Neuronal stem cell (in vitro differentiated cells): Measurements from ENCODE around the gene CIDEB.

Experiments
- DNase-seq: peaks from one replicate; pipeline ENCODE4 v3.0.0-alpha.2; 2013; ENCODE audit warnings: low spot score
- H2AFZ ChIP-seq: one replicate; pipeline ENCODE4 v1.6.1; 2013; ENCODE audit warnings: mild to moderate bottlenecking, low read length, inconsistent platforms
- H2AK5ac ChIP-seq: 2 replicates; pipeline ENCODE4 v1.6.1; 2013; ENCODE audit warnings: low read depth, mild to moderate bottlenecking, inconsistent platforms, low read length, moderate library complexity, mixed read lengths
- H2BK120ac ChIP-seq: 2 replicates; pipeline ENCODE4 v1.6.1; 2013; ENCODE audit warnings: low read depth, mild to moderate bottlenecking, inconsistent platforms, low read length, moderate library complexity, mixed read lengths
- H2BK12ac ChIP-seq: one replicate; pipeline ENCODE4 v1.6.1; 2013; ENCODE audit warnings: low read length, inconsistent platforms
- H2BK15ac ChIP-seq: 2 replicates; pipeline ENCODE4 v1.6.1; 2013; ENCODE audit warnings: mild to moderate bottlenecking, low read length, inconsistent platforms, mixed read lengths
- H2BK5ac ChIP-seq: one replicate; pipeline ENCODE4 v1.6.1; 2013; ENCODE audit warnings: inconsistent platforms, mild to moderate bottlenecking, low read length, moderate library complexity
- H3K14ac ChIP-seq: one replicate; pipeline ENCODE4 v1.6.1; 2013; ENCODE audit warnings: low read length, inconsistent platforms
- H3K18ac ChIP-seq: 2 replicates; pipeline ENCODE4 v1.6.1; 2013; ENCODE audit warnings: low read length, inconsistent platforms
- H3K23ac ChIP-seq: 2 replicates; pipeline ENCODE4 v1.6.1; 2013; ENCODE audit warnings: low read depth, mild to moderate bottlenecking, mixed read lengths, low read length, inconsistent platforms; ENCODE audit not compliant: poor library complexity
- H3K27ac ChIP-seq: replicated peaks from 3 replicates; pipeline ENCODE4 v1.5.1; 2013; ENCODE audit warnings: low read length, inconsistent platforms
- H3K27me3 ChIP-seq, 3 experiments: 2 replicates each; pipeline ENCODE4 v1.6.1; 2013; ENCODE audit warnings: low read length in 3 of 3, mild to moderate bottlenecking in 2 of 3, inconsistent platforms in 1 of 3, low read depth in 1 of 3, mixed read lengths in 1 of 3, moderate library complexity in 1 of 3; ENCODE audit not compliant: control insufficient read depth in 3 of 3, insufficient read depth in 3 of 3
- H3K36me3 ChIP-seq, 2 donors: replicated peaks in 1 of 2; 2 replicates each; pipeline ENCODE4 v1.6.1; 2013; ENCODE audit warnings: low read length in 2 of 2; ENCODE audit not compliant: control insufficient read depth in 2 of 2, insufficient read depth in 2 of 2
- H3K4ac ChIP-seq: 2 replicates; pipeline ENCODE4 v1.6.1; 2013; ENCODE audit warnings: inconsistent platforms, mild to moderate bottlenecking, low read length, moderate library complexity
- H3K4me1 ChIP-seq, 2 donors: 1 replicate in 1 of 2; 2 replicates in 1 of 2; pipeline ENCODE4 v1.6.1; 2013; ENCODE audit warnings: low read length in 2 of 2, low read depth in 1 of 2; ENCODE audit not compliant: control insufficient read depth in 2 of 2, insufficient read depth in 1 of 2
- H3K4me2 ChIP-seq: one replicate; pipeline ENCODE4 v1.6.1; 2013; ENCODE audit warnings: mild to moderate bottlenecking, low read length, inconsistent platforms; ENCODE audit not compliant: insufficient read depth, poor library complexity, severe bottlenecking
- H3K4me3 ChIP-seq, 2 donors: 2 replicates each; pipeline ENCODE4 v1.5.1; 2013; ENCODE audit warnings: low read length in 2 of 2, mild to moderate bottlenecking in 2 of 2, inconsistent platforms in 1 of 2, moderate library complexity in 1 of 2
- H3K79me1 ChIP-seq: one replicate; pipeline ENCODE4 v1.6.1; 2013; ENCODE audit warnings: low read depth, mild to moderate bottlenecking, inconsistent platforms, low read length, moderate library complexity
- H3K9ac ChIP-seq: one replicate; pipeline ENCODE4 v1.6.1; 2013; ENCODE audit warnings: mild to moderate bottlenecking, low read depth, low read length, inconsistent platforms; ENCODE audit not compliant: poor library complexity
- H3K9me3 ChIP-seq, 2 donors: replicated peaks in 1 of 2; 2 replicates each; pipeline versions ENCODE3 to v1.6.1; 2013; ENCODE audit warnings: low read length in 2 of 2, mild to moderate bottlenecking in 2 of 2, inconsistent platforms in 1 of 2, low read depth in 1 of 2, mixed read lengths in 1 of 2, moderate library complexity in 1 of 2; ENCODE audit not compliant: control insufficient read depth in 2 of 2, insufficient read depth in 1 of 2
- H4K8ac ChIP-seq: one replicate; pipeline ENCODE4 v1.6.1; 2013; ENCODE audit warnings: low read depth, mild to moderate bottlenecking, inconsistent platforms, low read length, moderate library complexity
- H4K91ac ChIP-seq: one replicate; pipeline ENCODE4 v1.6.1; 2013; ENCODE audit warnings: low read length, low read depth, mild to moderate bottlenecking, inconsistent platforms; ENCODE audit not compliant: poor library complexity
- WGBS, 2 donors: extraction: QIAGEN DNeasy Blood & Tissue Kit; methylation state at CpG; one replicate each; pipeline ENCODE4 v1.1.7; 2013; ENCODE audit warnings: missing lambda C conversion rate in 2 of 2, mixed read lengths in 1 of 2; ENCODE audit not compliant: insufficient read length in 2 of 2, insufficient replicate concordance in 1 of 2; ENCODE audit errors: extremely low coverage in 2 of 2; 5-methylcytosine and 5-hydroxymethylcytosine counted together

CIDEB gene

DNA sequence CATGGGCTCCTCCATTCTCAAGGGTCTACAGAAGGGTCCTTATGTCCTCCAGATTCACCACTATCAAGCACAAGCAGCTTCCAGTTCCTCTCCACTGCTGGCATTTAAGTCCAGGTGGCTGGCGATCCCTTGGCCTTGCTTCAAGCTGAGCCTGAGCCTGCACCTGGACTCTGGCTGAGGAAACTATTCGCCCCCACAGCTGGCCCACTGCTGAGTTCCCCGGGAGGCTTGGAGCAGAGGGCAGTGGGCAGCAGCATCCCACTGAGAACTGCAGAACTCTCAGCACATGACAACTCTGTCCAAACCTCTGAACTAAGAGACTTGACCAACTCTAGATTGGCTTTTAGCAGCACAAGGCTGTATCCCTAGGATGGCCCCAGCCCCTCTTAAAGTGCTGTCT is 25.0 kb downstream of the CIDEB start:
- Histone ChIP-seq H3K4ac (no peak overlapping the region), H3K14ac (no peak overlapping the region), H2AK5ac (no peak overlapping the region), H4K8ac (no peak overlapping the region), H2BK12ac (no peak overlapping the region), H3K9me3 (no peaks in the 10 kb centered on the region), H3K4me3 (no peak overlapping the region), H3K4me2 (no peak overlapping the region), H3K27me3 (no peaks in the 10 kb centered on the region), H2BK5ac (no peak overlapping the region), H3K23ac (no peak overlapping the region), H3K27ac (no peak overlapping the region), H3K4me1 (peaks cover 0 to 3% of the 10 kb centered on the region in 2 donors), H2BK15ac (no peak overlapping the region), H3K9ac (no peak overlapping the region), H3K18ac (no peak overlapping the region), H2AFZ (no peak overlapping the region), H4K91ac (no peak overlapping the region), H3K79me1 (no peaks in the 10 kb centered on the region), H2BK120ac (no peak overlapping the region), H3K36me3 (no peaks in the 10 kb centered on the region)
- WGBS, 2 donors, result no CpG with 5 or more reads among the region's 3 CpGs
- no peak for DNase-seq

GRCh38 chr14:24281636-24282035 is 26.1 kb downstream of the CIDEB start:
- H3K79me1 ChIP-seq, result no peaks in the 10 kb centered on the region
- no peaks in the 10 kb centered on the region for H3K9me3 ChIP-seq
- no peak overlapping the region for H3K9ac ChIP-seq
- H3K36me3 ChIP-seq, result no peaks in the 10 kb centered on the region
- H3K27me3 ChIP-seq, result no peaks in the 10 kb centered on the region
- DNase-seq, result no peak
- no peak overlapping the region for H3K4me3 ChIP-seq
- no peak overlapping the region for H3K23ac ChIP-seq
- peaks cover 0 to 3% of the 10 kb centered on the region in 2 donors for H3K4me1 ChIP-seq
- no peak overlapping the region for H2BK15ac ChIP-seq
- no peak overlapping the region for H3K18ac ChIP-seq
- no peak overlapping the region for H2BK5ac ChIP-seq
- H2BK120ac ChIP-seq, result no peak overlapping the region
- H3K27ac ChIP-seq, result no peak overlapping the region
- no peak overlapping the region for H4K8ac ChIP-seq
- no peak overlapping the region for H2BK12ac ChIP-seq
- H3K14ac ChIP-seq, result no peak overlapping the region
- H3K4ac ChIP-seq, result no peak overlapping the region
- H3K4me2 ChIP-seq, result no peak overlapping the region
- H4K91ac ChIP-seq, result no peak overlapping the region
- H2AFZ ChIP-seq, result no peak overlapping the region
- WGBS, 2 donors, result no CpG with 5 or more reads among the region's 7 CpGs
- no peak overlapping the region for H2AK5ac ChIP-seq

DNA sequence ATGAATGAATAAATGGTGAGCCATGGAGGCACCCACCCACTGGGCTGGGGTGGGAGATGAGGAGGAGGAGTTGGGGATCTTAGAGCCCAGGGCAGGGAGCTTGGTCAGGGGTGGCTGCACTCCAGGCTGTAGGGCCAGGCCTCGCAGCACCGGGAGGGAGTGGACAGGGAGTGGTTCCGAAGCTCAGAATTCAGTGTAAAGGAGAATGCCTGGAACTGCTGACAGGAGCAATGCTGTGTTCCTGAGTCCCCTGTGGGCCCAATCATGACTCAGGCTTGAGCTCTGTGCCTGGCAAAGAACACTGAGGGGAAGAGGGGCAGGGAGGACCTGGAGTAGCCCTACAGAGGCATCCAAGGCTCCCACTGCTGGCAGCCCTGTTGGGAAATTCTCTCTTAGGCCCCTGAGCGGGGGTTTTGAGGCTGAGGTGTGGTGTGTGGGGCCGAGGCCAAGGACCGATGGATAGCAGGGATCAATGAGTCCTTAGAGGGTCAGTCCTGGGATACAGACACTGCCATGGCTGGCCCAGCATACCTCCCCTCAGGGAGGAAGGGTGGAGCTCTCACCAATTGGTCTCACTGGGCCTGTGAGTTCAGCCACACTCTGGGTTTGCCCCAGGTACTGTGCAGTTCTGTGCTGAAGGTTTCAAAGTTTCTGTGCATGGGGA is 26.8 kb downstream of the CIDEB start:
- H3K4ac ChIP-seq, result no peak overlapping the region
- peak overlapping the region; percentile 15 for H3K9ac ChIP-seq
- no peaks in the 10 kb centered on the region for H3K79me1 ChIP-seq
- no peak overlapping the region for H3K18ac ChIP-seq
- no peak overlapping the region for H3K4me2 ChIP-seq
- no peak overlapping the region for H3K4me3 ChIP-seq
- no peaks in the 10 kb centered on the region for H3K27me3 ChIP-seq
- no peak overlapping the region for H3K14ac ChIP-seq
- no peak overlapping the region for H3K23ac ChIP-seq
- H3K9me3 ChIP-seq, result no peaks in the 10 kb centered on the region
- no peak overlapping the region for H2AFZ ChIP-seq
- no peak overlapping the region for H2BK120ac ChIP-seq
- H3K4me1 ChIP-seq, result peaks cover 0 to 3% of the 10 kb centered on the region in 2 donors
- no peak overlapping the region for H2BK5ac ChIP-seq
- no peak overlapping the region for H2BK15ac ChIP-seq
- H2BK12ac ChIP-seq, result no peak overlapping the region
- no peak overlapping the region for H3K27ac ChIP-seq
- no peak for DNase-seq
- H4K91ac ChIP-seq, result no peak overlapping the region
- H2AK5ac ChIP-seq, result peak overlapping the region; percentile 33
- WGBS, 2 donors, result no CpG with 5 or more reads among the region's 6 CpGs
- no peak overlapping the region for H4K8ac ChIP-seq
- no peaks in the 10 kb centered on the region for H3K36me3 ChIP-seq

- Histone ChIP-seq H3K36me3 (no peaks in the 10 kb centered on the region), H3K4ac (no peak overlapping the region), H3K9me3 (no peaks in the 10 kb centered on the region), H4K8ac (no peak overlapping the region), H3K27ac (no peak overlapping the region), H3K79me1 (no peaks in the 10 kb centered on the region), H3K4me2 (no peak overlapping the region), H3K4me3 (no peak overlapping the region), H3K23ac (no peak overlapping the region), H3K14ac (no peak overlapping the region), H2BK120ac (no peak overlapping the region), H3K27me3 (no peaks in the 10 kb centered on the region), H2BK12ac (no peak overlapping the region), H2BK15ac (no peak overlapping the region), H2AK5ac (no peak overlapping the region), H3K9ac (peak overlapping the region; percentile 22), H2AFZ (no peak overlapping the region), H4K91ac (no peak overlapping the region), H3K18ac (no peak overlapping the region), H2BK5ac (no peak overlapping the region), H3K4me1 (no peaks in the 10 kb centered on the region)
- no peak for DNase-seq
- no CpG with 5 or more reads among the region's 11 CpGs for WGBS, 2 donors
Measured at GRCh38 chr14:24279301-24280186, 28.2 kb downstream of the CIDEB start.
